CD4-positive, alpha-beta T cell treated with Interleukin-21 for 1 hour (primary cell): ENCODE data around the gene SDF4.

Experiments used
- DNase-seq: peaks from one replicate; pipeline ENCODE4 v3.0.0-alpha.2; 2020

The SDF4 gene

GRCh38 chr1:1240822-1241587 lies 9.2 kb upstream of the SDF4 start:
- no peak for DNase-seq

- DNase-seq = no peak
Observed at GRCh38 chr1:1240348-1240732, 8.5 kb upstream of the SDF4 start.

- DNase-seq = no peak
Observed at GRCh38 chr1:1239614-1240347, 8.0 kb upstream of the SDF4 start.

GRCh38 chr1:1239227-1239613 lies 7.4 kb upstream of the SDF4 start:
- DNase-seq = no peak

GRCh38 chr1:1238702-1239178 lies 6.9 kb upstream of the SDF4 start:
- no peak for DNase-seq

- DNase-seq = no peak
Observed at GRCh38 chr1:1237874-1238701, 6.3 kb upstream of the SDF4 start.

GRCh38 chr1:1236945-1237873 lies 5.4 kb upstream of the SDF4 start:
- DNase-seq = no peak

GRCh38 chr1:1236176-1236763 lies 4.5 kb upstream of the SDF4 start:
- DNase-seq = no peak

- no peak for DNase-seq
Observed at GRCh38 chr1:1235016-1235744, 3.4 kb upstream of the SDF4 start.

GRCh38 chr1:1234180-1234808 lies 2.5 kb upstream of the SDF4 start:
- no peak for DNase-seq

GRCh38 chr1:1233567-1233892 lies 1.7 kb upstream of the SDF4 start:
- DNase-seq = no peak

- DNase-seq = no peak
Observed at GRCh38 chr1:1232796-1233566, 1.2 kb upstream of the SDF4 start.

- DNase-seq = no peak
Observed at GRCh38 chr1:1232208-1232795, 501 bp upstream of the SDF4 start, which contains the start of gene B3GALT6. TSS of gene B3GALT6 (plus strand) at chr1:1232237. CDS start at chr1:1232279, 42 bp downstream.

- DNase-seq = no peak
Observed at GRCh38 chr1:1230656-1231399, 973 bp downstream of the SDF4 start.

- no peak for DNase-seq
Observed at GRCh38 chr1:1229770-1230169, 2.0 kb downstream of the SDF4 start.

- DNase-seq = no peak
Observed at GRCh38 chr1:1228596-1229321, 3.0 kb downstream of the SDF4 start.

GRCh38 chr1:1228187-1228586 lies 3.6 kb downstream of the SDF4 start:
- DNase-seq = no peak

- DNase-seq = no peak
Observed at GRCh38 chr1:1227386-1227785, 4.4 kb downstream of the SDF4 start.
